ENCODE data around the gene GSTO1. TPM values are rescaled to one million over a fixed set of nuclear protein-coding genes. Genes with fewer than 3 reads are reported as not detected.

GSTO1 gene
- total and polyA plus RNA-seq, 2 experiments from 2014 or later: 52.5 to 182 TPM

- TF ChIP-seq EZH2phosphoT487 (IDR thresholded peaks at IDR 0.05; ENCODE audit: unreplicated experiment): no peak
- TF ChIP-seq REST (IDR thresholded peaks at IDR 0.05; ENCODE audit: unreplicated experiment): no peak
- TF ChIP-seq CREB1 (CRISPR knock-in tag; IDR thresholded peaks at IDR 0.05; ENCODE audit: low read depth): no peak
- TF ChIP-seq EZH2 (IDR thresholded peaks at IDR 0.05; ENCODE audit: low read depth, unreplicated experiment): no peak
- no peak for TF ChIP-seq ZNF462 (CRISPR knock-in tag; IDR thresholded peaks at IDR 0.05)
- TF ChIP-seq POLR2AphosphoS5 (IDR thresholded peaks at IDR 0.05; ENCODE audit: low read depth): no peak
- TF ChIP-seq ETS1 (IDR thresholded peaks at IDR 0.05): no peak
- no peak for TF ChIP-seq CTCF (conservative IDR thresholded peaks at IDR 0.05; ENCODE audit: low read depth in 2 of 2)
- TF ChIP-seq ZNF114 (CRISPR knock-in tag; IDR thresholded peaks at IDR 0.05): no peak
- TF ChIP-seq ZNF331 (CRISPR knock-in tag; IDR thresholded peaks at IDR 0.05; ENCODE audit: low read depth): no peak
- TF ChIP-seq NANOG (IDR thresholded peaks at IDR 0.05; ENCODE audit: borderline replicate concordance): no peak
- no peak for TF ChIP-seq STAT1 (IDR thresholded peaks at IDR 0.05; ENCODE audit: unreplicated experiment)
- TF ChIP-seq JUNB (IDR thresholded peaks at IDR 0.05; ENCODE audit: unreplicated experiment): no peak
- Mint-ChIP-seq H3K27me3 (ENCODE audit: insufficient read depth, low read depth, poor library complexity) (no peaks in the 10 kb centered on the region), H3K4me3 (no peak overlapping the region), H3K9me3 (no peaks in the 10 kb centered on the region), H3K36me3 (ENCODE audit: low read depth) (peaks cover 14% of the 10 kb centered on the region; the same call in 2 of the 3 replicates), H3K27ac (no peak overlapping the region), H3K4me1 (no peaks in the 10 kb centered on the region)
- H3K9me2 ChIP-seq (ENCODE audit: insufficient read depth): no peaks in the 10 kb centered on the region
- no peaks in the 10 kb centered on the region for H3K36me3 ChIP-seq (ENCODE audit: insufficient read depth)
- ATAC-seq (no peak), DNase-seq (ENCODE audit: low spot score) (no peak)
- H3K4me1 ChIP-seq (ENCODE audit: insufficient read depth): no peaks in the 10 kb centered on the region
- H3K27me3 ChIP-seq (ENCODE audit: insufficient read depth): no peaks in the 10 kb centered on the region
- H3K4me2 ChIP-seq: no peak overlapping the region
- H3K4me3 ChIP-seq: no peak overlapping the region
- peaks cover 9% of the 10 kb centered on the region for H3K79me2 ChIP-seq (replicated peaks; ENCODE audit: insufficient read depth)
- H2AFZ ChIP-seq: no peak overlapping the region
- no peaks in the 10 kb centered on the region for H3F3A ChIP-seq (replicated peaks; ENCODE audit: low read depth)
- no peaks in the 10 kb centered on the region; the same call in 1 of the 2 replicates for H4K20me1 ChIP-seq (replicated peaks; ENCODE audit: insufficient read depth)
- H3K27ac ChIP-seq (ENCODE audit: low read depth): no peak overlapping the region
Measured at GRCh38 chr10:104281694-104282093, 27.0 kb downstream of the GSTO1 start.

Data from GM23338 (cell line).